HL-60 (cell line): ENCODE results near the gene CLDN15.

Source experiments
- DNase-seq, 2 experiments: peaks; one replicate each; pipeline ENCODE4 v3.0.0-alpha.2; 2010 to 2020; ENCODE audit warnings: low read depth in 1 of 2, low spot score in 1 of 2
- H3K27ac ChIP-seq: fragments of 250-450 bp; sonication (Bioruptor Pico); replicated peaks from 2 replicates; pipeline ENCODE4 v1.5.1; 2020; ENCODE audit warnings: mild to moderate bottlenecking, moderate library complexity
- H3K27me3 ChIP-seq: fragments of 250-450 bp; sonication (Bioruptor Pico); 2 replicates; pipeline ENCODE4 v1.5.1; 2021; ENCODE audit warnings: mild to moderate bottlenecking, moderate library complexity; ENCODE audit not compliant: insufficient read depth, poor library complexity, severe bottlenecking
- H3K4me3 ChIP-seq: replicated peaks from 2 replicates; pipeline ENCODE4 v1.5.1; 2011; ENCODE audit warnings: mild to moderate bottlenecking, control low read depth, low read length; ENCODE audit not compliant: insufficient read depth
- GABPA ChIP-seq: IDR thresholded peaks from 2 replicates; pipeline ENCODE4 v1.6.1; 2012; ENCODE audit warnings: low read depth
- POLR2AphosphoS5 ChIP-seq: IDR thresholded peaks from 2 replicates; pipeline ENCODE4 v1.6.1; 2012; ENCODE audit warnings: low read depth
- SPI1 ChIP-seq: IDR thresholded peaks from 2 replicates; pipeline ENCODE4 v1.6.1; 2012; ENCODE audit warnings: low read depth, mild to moderate bottlenecking, borderline replicate concordance
- TF ChIP-seq, protein P1 (sequence below): IDR thresholded peaks from 2 replicates; pipeline ENCODE4 v1.6.1; 2012; ENCODE audit warnings: low read depth; ENCODE audit not compliant: insufficient replicate concordance
- TF ChIP-seq, protein P2 (sequence below): IDR thresholded peaks from one replicate; pipeline ENCODE4 v1.5.1; 2011; ENCODE audit warnings: low read length, control low read depth, inconsistent platforms; ENCODE audit not compliant: insufficient read depth

CLDN15 gene

DNA sequence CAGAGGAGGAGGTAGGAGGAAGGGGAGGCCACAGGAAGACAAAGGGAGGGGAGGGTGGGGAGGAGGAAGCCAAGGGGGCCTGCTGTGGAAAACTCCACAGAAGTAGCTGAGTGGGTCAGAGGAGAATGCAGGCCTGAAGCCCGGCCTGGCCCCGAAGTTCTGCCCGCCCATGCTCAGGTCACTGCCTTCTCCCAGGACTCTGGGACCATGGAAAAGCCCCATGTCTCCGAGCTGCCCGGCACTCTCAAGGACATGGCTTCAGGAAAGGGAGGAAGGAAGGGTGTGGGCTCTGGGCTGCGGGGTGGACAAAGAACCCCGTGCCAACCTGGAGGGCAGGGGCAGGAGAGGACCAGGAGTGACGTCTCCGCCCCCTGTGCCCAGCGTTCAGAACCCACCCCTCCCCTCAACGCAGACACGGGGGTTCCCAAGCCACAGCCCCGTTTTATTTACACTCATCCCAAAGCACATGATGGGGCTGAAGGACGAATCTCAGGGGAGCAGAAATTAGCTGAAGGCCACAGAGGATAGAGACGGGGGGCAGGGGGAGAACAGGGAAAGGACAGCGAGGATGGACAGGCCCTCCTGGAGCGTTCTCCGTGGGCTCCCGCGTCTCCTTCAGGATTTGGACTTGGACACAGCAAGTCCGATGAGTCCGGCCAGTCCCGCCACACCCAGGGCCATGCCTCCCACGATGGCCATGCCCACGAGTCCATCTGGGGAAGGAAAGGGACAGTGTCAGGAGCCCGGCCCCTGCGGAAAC, 1.8 kb upstream of the CLDN15 start:
- TF ChIP-seq, protein P1, sequence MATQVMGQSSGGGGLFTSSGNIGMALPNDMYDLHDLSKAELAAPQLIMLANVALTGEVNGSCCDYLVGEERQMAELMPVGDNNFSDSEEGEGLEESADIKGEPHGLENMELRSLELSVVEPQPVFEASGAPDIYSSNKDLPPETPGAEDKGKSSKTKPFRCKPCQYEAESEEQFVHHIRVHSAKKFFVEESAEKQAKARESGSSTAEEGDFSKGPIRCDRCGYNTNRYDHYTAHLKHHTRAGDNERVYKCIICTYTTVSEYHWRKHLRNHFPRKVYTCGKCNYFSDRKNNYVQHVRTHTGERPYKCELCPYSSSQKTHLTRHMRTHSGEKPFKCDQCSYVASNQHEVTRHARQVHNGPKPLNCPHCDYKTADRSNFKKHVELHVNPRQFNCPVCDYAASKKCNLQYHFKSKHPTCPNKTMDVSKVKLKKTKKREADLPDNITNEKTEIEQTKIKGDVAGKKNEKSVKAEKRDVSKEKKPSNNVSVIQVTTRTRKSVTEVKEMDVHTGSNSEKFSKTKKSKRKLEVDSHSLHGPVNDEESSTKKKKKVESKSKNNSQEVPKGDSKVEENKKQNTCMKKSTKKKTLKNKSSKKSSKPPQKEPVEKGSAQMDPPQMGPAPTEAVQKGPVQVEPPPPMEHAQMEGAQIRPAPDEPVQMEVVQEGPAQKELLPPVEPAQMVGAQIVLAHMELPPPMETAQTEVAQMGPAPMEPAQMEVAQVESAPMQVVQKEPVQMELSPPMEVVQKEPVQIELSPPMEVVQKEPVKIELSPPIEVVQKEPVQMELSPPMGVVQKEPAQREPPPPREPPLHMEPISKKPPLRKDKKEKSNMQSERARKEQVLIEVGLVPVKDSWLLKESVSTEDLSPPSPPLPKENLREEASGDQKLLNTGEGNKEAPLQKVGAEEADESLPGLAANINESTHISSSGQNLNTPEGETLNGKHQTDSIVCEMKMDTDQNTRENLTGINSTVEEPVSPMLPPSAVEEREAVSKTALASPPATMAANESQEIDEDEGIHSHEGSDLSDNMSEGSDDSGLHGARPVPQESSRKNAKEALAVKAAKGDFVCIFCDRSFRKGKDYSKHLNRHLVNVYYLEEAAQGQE, result no peak
- peak overlapping the region; percentile 36 for H3K27ac ChIP-seq
- DNase-seq, result no peak

DNA sequence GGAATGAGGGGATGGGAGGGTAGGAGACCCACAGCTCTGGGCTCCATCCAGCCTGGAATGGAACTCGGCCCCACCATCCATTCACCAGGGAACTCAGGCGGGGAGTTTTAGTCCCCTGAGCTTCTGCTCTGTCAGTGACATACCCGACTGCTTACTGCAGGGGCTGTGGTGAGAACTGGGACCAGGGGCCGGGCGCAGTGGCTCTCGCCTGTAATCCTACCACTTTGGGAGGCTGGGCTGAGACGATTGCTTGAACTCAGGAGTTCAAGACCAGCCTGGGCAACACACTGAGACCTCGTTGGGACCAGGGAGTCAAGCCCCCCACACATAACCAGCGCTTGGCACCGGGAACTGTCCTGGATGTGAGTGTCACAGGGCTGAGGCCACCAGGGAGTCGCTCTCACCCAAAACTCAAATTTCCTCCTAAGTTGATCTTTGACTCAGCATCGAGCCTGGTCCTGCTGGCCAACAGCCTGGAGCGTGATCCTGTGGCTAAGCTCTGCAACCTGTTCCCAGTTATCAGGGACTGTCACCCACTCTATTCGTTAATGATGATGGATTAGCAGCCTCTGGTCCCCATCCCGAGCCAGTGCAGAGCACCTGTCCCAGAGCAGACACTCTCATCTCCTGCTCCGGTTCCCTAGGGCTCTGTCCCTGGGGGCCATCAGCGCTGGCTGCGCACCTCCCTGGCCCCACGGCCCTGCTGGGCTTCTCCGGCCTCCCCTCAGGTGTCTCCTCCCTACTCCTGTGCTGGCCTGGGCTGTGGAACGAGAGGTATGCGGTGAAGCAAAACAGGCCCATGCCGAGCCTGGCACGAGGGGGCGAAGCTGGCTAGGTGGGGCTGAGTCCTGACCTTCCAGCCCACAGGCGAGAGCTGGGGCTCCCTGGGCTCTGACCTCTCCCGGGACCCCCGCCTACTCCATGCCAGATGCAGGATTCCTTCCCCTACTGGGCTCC, 902 bp upstream of the CLDN15 start:
- DNase-seq, result no peak
- Histone ChIP-seq H3K4me3 (no peak overlapping the region), H3K27ac (no peak overlapping the region; the same call in 1 of the 2 replicates)

More for the DNA sequence above, 1.8 kb upstream of the CLDN15 start:
- Histone ChIP-seq H3K4me3 (no peak overlapping the region), H3K27me3 (no peaks in the 10 kb centered on the region)

DNA sequence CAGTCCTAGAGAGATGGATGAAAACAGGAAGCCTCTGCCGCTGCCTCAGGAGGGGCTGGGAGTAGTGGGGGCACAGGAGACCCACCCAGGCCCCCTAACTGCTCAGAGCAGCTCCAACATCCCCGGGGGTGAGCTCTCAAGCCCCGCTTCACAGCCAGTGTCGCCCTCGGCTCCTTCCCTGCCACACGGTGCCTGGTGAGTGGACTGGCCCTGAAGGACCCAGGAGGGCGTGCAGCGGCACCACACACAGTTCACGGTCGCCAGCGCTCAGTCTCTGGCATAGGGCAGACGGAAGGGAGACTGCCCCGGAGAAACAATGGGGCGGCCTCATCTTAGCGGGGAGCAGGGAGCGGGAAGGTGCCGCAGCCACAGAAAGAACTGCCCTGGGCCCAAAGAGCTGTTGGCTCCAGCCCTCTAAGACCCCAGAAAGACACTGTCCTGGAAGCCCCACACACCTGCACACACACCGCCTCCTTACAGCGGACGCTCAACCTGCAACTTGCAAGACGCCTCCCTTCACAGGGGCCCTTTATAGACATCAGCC, 1.2 kb downstream of the CLDN15 start:
- H3K27me3 ChIP-seq, result no peaks in the 10 kb centered on the region
- TF ChIP-seq, protein P1, result no peak
- TF ChIP-seq, protein P2, sequence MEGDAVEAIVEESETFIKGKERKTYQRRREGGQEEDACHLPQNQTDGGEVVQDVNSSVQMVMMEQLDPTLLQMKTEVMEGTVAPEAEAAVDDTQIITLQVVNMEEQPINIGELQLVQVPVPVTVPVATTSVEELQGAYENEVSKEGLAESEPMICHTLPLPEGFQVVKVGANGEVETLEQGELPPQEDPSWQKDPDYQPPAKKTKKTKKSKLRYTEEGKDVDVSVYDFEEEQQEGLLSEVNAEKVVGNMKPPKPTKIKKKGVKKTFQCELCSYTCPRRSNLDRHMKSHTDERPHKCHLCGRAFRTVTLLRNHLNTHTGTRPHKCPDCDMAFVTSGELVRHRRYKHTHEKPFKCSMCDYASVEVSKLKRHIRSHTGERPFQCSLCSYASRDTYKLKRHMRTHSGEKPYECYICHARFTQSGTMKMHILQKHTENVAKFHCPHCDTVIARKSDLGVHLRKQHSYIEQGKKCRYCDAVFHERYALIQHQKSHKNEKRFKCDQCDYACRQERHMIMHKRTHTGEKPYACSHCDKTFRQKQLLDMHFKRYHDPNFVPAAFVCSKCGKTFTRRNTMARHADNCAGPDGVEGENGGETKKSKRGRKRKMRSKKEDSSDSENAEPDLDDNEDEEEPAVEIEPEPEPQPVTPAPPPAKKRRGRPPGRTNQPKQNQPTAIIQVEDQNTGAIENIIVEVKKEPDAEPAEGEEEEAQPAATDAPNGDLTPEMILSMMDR, result no peak
- TF ChIP-seq POLR2AphosphoS5, result no peak
- no peak for TF ChIP-seq GABPA
- TF ChIP-seq SPI1, result no peak
- H3K4me3 ChIP-seq, result no peak overlapping the region
- no peak overlapping the region for H3K27ac ChIP-seq
- DNase-seq, result no peak

More for the DNA sequence above, 902 bp upstream of the CLDN15 start:
- H3K27me3 ChIP-seq, result no peaks in the 10 kb centered on the region
- TF ChIP-seq SPI1, result no peak
- TF ChIP-seq, protein P2, result no peak
- TF ChIP-seq GABPA, result no peak
- TF ChIP-seq POLR2AphosphoS5, result no peak
- TF ChIP-seq, protein P1, result no peak
